Measurements from ENCODE around the gene SS18L1.

DNA sequence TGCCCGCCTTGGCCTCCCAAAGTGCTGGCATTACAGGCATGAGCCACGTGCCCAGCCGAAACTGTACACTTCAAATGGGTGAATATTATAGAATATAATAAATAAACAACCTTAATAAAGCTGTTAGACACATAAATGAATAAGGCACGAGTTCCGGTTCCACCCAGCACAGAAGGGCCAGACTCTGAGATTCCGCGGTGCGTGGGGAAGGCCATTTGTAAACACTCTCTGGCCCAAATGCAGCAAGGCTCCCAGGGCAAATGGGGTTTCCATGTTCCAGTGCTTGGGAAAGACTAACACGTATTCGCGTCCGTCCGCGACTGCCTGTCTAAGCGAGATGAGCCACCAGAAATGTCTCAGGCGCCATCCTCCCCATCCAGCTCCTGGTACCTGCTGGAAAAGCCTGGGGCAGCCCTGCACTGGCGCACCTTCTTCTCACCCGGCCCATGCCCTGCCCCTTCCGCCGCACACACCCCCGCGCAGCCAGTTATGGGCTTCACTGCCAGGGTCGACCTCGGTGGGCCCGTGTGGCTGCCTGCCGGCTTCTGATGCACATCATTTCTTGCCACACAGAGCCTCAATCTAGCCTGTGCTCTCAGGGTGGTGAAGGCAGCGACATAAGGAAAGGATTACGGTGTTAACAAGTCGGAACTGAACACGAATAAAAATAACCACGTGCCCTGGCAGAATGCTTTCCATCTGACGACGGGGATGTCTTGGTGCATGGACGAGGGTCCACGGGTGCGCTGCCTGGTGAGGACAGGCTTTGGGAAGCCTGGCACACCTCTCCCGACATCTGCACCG, 26.8 kb upstream of the SS18L1 start:
- TF ChIP-seq, protein P1, sequence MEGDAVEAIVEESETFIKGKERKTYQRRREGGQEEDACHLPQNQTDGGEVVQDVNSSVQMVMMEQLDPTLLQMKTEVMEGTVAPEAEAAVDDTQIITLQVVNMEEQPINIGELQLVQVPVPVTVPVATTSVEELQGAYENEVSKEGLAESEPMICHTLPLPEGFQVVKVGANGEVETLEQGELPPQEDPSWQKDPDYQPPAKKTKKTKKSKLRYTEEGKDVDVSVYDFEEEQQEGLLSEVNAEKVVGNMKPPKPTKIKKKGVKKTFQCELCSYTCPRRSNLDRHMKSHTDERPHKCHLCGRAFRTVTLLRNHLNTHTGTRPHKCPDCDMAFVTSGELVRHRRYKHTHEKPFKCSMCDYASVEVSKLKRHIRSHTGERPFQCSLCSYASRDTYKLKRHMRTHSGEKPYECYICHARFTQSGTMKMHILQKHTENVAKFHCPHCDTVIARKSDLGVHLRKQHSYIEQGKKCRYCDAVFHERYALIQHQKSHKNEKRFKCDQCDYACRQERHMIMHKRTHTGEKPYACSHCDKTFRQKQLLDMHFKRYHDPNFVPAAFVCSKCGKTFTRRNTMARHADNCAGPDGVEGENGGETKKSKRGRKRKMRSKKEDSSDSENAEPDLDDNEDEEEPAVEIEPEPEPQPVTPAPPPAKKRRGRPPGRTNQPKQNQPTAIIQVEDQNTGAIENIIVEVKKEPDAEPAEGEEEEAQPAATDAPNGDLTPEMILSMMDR (IDR thresholded peaks at IDR 0.05), result no peak
- no peak for TF ChIP-seq RFX5 (IDR thresholded peaks at IDR 0.05; ENCODE audit: low read length)
- TF ChIP-seq, protein P2, sequence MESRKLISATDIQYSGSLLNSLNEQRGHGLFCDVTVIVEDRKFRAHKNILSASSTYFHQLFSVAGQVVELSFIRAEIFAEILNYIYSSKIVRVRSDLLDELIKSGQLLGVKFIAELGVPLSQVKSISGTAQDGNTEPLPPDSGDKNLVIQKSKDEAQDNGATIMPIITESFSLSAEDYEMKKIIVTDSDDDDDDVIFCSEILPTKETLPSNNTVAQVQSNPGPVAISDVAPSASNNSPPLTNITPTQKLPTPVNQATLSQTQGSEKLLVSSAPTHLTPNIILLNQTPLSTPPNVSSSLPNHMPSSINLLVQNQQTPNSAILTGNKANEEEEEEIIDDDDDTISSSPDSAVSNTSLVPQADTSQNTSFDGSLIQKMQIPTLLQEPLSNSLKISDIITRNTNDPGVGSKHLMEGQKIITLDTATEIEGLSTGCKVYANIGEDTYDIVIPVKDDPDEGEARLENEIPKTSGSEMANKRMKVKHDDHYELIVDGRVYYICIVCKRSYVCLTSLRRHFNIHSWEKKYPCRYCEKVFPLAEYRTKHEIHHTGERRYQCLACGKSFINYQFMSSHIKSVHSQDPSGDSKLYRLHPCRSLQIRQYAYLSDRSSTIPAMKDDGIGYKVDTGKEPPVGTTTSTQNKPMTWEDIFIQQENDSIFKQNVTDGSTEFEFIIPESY (IDR thresholded peaks at IDR 0.05; ENCODE audit: borderline replicate concordance, low read depth), result no peak
- no peak for TF ChIP-seq RCOR1 (IDR thresholded peaks at IDR 0.05; ENCODE audit: low read length)
- no peak for TF ChIP-seq MXI1 (IDR thresholded peaks at IDR 0.05; ENCODE audit: low read depth, low read length)
- no peak for TF ChIP-seq FOXM1 (IDR thresholded peaks at IDR 0.05; ENCODE audit: low read depth)
- no peak for TF ChIP-seq RAD21 (IDR thresholded peaks at IDR 0.05; ENCODE audit: low read length)
- TF ChIP-seq GATA2 (CRISPR knock-in tag; IDR thresholded peaks at IDR 0.05), result no peak
- TF ChIP-seq, protein P3, sequence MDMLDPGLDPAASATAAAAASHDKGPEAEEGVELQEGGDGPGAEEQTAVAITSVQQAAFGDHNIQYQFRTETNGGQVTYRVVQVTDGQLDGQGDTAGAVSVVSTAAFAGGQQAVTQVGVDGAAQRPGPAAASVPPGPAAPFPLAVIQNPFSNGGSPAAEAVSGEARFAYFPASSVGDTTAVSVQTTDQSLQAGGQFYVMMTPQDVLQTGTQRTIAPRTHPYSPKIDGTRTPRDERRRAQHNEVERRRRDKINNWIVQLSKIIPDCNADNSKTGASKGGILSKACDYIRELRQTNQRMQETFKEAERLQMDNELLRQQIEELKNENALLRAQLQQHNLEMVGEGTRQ (IDR thresholded peaks at IDR 0.05; ENCODE audit: borderline replicate concordance, low read depth, low read length), result no peak
- no peak for TF ChIP-seq JUND (IDR thresholded peaks at IDR 0.05)
- TF ChIP-seq POLR2AphosphoS5 (IDR thresholded peaks at IDR 0.05; ENCODE audit: low read depth, low read length), result no peak
- no peak for TF ChIP-seq GABPA (IDR thresholded peaks at IDR 0.05; ENCODE audit: low read depth)

All from SK-N-SH (cell line).